Nephron progenitor cell (in vitro differentiated cells): ENCODE data around the gene DSP.

Experiments
- DNase-seq: peaks from one replicate; pipeline ENCODE4 v3.0.0; 2021
- H3K27ac Mint-ChIP-seq: 2 replicates; pipeline ENCODE4 v1.8.0; 2021; ENCODE audit warnings: mild to moderate bottlenecking, moderate library complexity, mixed read lengths
- H3K27me3 Mint-ChIP-seq: 2 replicates; pipeline ENCODE4 v1.8.0; 2021; ENCODE audit warnings: mild to moderate bottlenecking, low read depth, mixed read lengths; ENCODE audit not compliant: poor library complexity
- H3K36me3 Mint-ChIP-seq: 2 replicates; pipeline ENCODE4 v1.8.0; 2021; ENCODE audit warnings: low read depth, mixed read lengths
- H3K4me1 Mint-ChIP-seq: 2 replicates; pipeline ENCODE4 v1.8.0; 2021; ENCODE audit warnings: mixed read lengths
- H3K4me3 Mint-ChIP-seq: 2 replicates; pipeline ENCODE4 v1.8.0; 2021; ENCODE audit warnings: mild to moderate bottlenecking, moderate library complexity, mixed read lengths
- H3K9me3 Mint-ChIP-seq: 2 replicates; pipeline ENCODE4 v1.8.0; 2021; ENCODE audit warnings: mild to moderate bottlenecking, moderate library complexity, mixed read lengths
- TF ChIP-seq, protein P1 (sequence below): fragments of 200-600 bp; sonication (generic); IDR thresholded peaks from 2 replicates; pipeline ENCODE4 v1.5.0; 2021; ENCODE audit warnings: antibody characterized with exemption

Gene DSP

DNA sequence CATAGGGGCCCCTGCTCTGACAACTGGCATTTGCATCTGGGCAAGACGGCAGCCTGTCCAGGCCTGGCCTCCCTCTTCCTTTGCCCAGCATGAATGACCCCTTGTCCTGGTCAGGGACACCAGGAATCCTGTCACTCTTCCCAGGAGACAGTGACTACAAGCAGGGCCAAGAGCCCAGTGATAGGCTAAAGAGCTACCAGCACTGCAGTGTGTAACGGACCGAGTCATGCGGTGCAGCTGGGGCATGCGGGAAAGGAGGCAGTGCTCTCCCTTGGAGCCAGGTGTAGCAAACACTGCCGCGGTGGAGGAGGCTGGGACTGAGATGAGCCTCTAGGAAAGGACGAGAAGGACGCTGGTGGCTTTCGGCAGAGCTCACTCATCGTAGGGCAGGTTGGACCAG lies 38.7 kb upstream of the DSP start:
- H3K27ac Mint-ChIP-seq, result no peak overlapping the region
- peak; percentile 7 for DNase-seq
- H3K36me3 Mint-ChIP-seq, result no peaks in the 10 kb centered on the region
- H3K4me3 Mint-ChIP-seq, result no peak overlapping the region
- H3K9me3 Mint-ChIP-seq, result no peaks in the 10 kb centered on the region
- peaks cover 10% of the 10 kb centered on the region for H3K27me3 Mint-ChIP-seq
- H3K4me1 Mint-ChIP-seq, result peaks cover 31% of the 10 kb centered on the region
- TF ChIP-seq, protein P1, sequence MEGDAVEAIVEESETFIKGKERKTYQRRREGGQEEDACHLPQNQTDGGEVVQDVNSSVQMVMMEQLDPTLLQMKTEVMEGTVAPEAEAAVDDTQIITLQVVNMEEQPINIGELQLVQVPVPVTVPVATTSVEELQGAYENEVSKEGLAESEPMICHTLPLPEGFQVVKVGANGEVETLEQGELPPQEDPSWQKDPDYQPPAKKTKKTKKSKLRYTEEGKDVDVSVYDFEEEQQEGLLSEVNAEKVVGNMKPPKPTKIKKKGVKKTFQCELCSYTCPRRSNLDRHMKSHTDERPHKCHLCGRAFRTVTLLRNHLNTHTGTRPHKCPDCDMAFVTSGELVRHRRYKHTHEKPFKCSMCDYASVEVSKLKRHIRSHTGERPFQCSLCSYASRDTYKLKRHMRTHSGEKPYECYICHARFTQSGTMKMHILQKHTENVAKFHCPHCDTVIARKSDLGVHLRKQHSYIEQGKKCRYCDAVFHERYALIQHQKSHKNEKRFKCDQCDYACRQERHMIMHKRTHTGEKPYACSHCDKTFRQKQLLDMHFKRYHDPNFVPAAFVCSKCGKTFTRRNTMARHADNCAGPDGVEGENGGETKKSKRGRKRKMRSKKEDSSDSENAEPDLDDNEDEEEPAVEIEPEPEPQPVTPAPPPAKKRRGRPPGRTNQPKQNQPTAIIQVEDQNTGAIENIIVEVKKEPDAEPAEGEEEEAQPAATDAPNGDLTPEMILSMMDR, result no peak

DNA sequence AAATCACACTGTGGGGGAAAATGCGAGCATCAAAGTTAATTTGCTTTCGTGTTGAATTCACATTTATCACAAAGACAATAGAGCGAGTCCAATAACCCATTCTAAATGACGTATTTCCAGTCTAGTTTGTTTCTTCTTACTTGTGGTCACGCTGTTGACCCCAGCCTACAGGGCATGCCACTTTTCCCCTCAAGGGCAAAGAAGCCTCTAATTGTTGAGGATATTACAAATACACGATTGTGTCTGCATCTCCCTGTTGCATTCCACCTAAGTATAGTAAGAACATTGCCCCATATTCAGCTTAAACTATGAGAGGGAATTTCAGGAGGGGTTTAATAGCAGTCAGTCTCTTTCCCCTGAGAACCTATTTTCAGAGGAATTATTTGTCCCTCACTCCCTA lies 37.4 kb upstream of the DSP start:
- Mint-ChIP-seq H3K9me3 (no peaks in the 10 kb centered on the region), H3K36me3 (no peaks in the 10 kb centered on the region), H3K4me3 (no peak overlapping the region), H3K4me1 (peaks cover 31% of the 10 kb centered on the region), H3K27ac (no peak overlapping the region), H3K27me3 (peaks cover 7% of the 10 kb centered on the region)
- DNase-seq, result no peak
- TF ChIP-seq, protein P1, result no peak

DNA sequence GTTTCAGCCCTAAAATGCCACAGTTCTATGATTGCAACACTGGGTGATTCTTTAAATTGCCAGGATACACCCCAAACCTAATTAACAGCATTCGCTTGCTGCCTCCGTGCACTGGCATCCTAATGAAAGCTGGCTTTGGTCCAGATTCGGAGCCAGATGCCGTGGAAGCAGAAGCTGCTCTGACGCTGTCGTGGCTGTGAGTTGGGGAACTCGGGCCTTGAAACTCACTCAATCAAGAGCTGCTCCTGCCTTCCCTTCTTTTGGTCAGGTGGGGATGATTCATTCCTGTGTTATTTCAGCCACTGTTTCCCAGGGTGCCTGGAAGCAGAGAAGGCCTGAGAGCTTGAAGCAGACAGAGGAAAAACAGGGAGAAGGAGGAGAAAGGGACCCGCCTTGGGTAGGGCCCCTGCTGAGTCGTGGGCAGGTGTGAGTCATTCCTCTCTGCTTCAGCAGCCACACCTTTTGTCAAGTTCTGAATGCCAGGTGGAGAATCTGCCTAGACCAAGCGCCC lies 36.2 kb upstream of the DSP start:
- no peaks in the 10 kb centered on the region for H3K9me3 Mint-ChIP-seq
- H3K4me1 Mint-ChIP-seq, result peaks cover 31% of the 10 kb centered on the region
- no peak for DNase-seq
- H3K4me3 Mint-ChIP-seq, result peak overlapping the region; percentile 33
- no peaks in the 10 kb centered on the region for H3K36me3 Mint-ChIP-seq
- H3K27me3 Mint-ChIP-seq, result peaks cover 11% of the 10 kb centered on the region
- H3K27ac Mint-ChIP-seq, result peak overlapping the region; percentile 49
- TF ChIP-seq, protein P1, result no peak

DNA sequence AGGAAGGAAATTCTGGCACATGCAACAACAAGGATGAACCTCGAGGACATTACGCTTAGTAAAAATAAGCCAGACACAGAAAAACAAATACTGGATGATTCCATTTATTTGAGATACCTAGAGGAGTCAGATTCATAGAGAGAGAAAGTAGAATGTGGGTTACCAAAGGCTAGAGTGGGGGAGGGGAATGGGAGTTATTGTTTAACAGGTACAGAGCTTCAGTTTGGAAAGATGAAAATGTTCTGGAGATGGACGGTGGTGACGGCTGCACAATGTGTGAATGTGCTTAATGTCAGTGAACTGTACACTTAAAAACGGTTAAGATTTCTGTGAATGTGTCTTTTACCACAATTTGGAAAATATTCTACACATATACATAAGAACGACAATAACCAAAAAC lies 33.9 kb upstream of the DSP start:
- DNase-seq, result no peak
- TF ChIP-seq, protein P1, result no peak
- no peaks in the 10 kb centered on the region for H3K9me3 Mint-ChIP-seq
- no peak overlapping the region for H3K4me3 Mint-ChIP-seq
- no peak overlapping the region for H3K27ac Mint-ChIP-seq
- H3K4me1 Mint-ChIP-seq, result peaks cover 21% of the 10 kb centered on the region
- peaks cover 14% of the 10 kb centered on the region for H3K27me3 Mint-ChIP-seq
- no peaks in the 10 kb centered on the region for H3K36me3 Mint-ChIP-seq

DNA sequence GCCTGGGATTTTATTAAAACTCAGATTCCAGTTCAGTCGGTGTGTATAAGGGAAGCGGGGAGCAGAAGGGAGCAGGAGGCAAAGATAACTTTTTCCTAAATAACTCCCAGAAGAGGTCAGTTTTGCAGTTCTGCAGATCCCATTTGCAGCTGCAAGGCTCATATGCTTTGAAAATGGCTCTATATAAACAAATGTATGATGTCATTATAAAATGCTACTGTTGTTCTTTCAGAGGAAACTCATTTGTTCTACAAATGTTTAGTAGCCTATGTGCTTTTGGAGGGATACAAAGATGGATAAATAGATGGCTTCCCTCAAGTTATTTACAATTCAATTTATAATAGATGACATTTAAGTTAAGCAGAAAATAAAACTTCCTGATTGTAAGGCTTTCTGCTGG lies 29.2 kb upstream of the DSP start:
- Mint-ChIP-seq H3K36me3 (no peaks in the 10 kb centered on the region), H3K27ac (no peak overlapping the region), H3K4me1 (no peaks in the 10 kb centered on the region), H3K27me3 (peaks cover 15% of the 10 kb centered on the region), H3K4me3 (no peak overlapping the region), H3K9me3 (no peaks in the 10 kb centered on the region)
- TF ChIP-seq, protein P1, result no peak
- no peak for DNase-seq

DNA sequence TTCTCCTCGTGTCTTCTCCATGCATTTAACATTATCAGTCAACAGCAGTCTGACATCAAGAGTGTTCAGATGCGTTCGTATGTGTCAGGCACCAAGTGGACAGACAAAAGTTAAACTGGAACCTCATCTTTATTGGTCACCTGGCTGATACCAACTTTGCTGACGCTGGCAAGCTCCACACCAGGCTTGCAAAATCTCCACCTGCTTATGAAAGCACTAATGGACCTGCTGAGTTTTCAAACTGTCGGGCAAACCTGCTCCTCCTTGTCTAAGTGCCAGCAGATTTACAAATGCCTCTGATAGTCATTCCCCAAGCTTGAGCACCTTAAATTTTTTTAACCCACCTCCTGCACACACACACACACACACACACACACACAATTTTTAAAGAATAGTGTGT lies 27.9 kb upstream of the DSP start:
- Mint-ChIP-seq H3K9me3 (no peaks in the 10 kb centered on the region), H3K27me3 (peaks cover 12% of the 10 kb centered on the region), H3K27ac (no peak overlapping the region), H3K36me3 (no peaks in the 10 kb centered on the region), H3K4me1 (peaks cover 3% of the 10 kb centered on the region), H3K4me3 (no peak overlapping the region)
- TF ChIP-seq, protein P1, result no peak
- no peak for DNase-seq
